Tibial nerve (tissue), 3 donors: ENCODE measurements around the gene PARD3B.

ENCODE experiments used
- POLR2A ChIP-seq, 2 donors: fragments of 450-650 bp; IDR thresholded peaks; one replicate each; pipeline ENCODE4 v1.6.1; 2017; ENCODE audit warnings: antibody characterized with exemption in 2 of 2, mild to moderate bottlenecking in 2 of 2, moderate library complexity in 2 of 2
- TF ChIP-seq, protein P1 (sequence below), 5 experiments: fragments of 200-600 bp in 3 of 5; fragments of 450-650 bp in 2 of 5; sonication (generic) in 3 of 5; IDR thresholded peaks; one replicate each; pipeline ENCODE4 v1.5.1; 2016 to 2019; ENCODE audit warnings: antibody characterized with exemption in 5 of 5, mild to moderate bottlenecking in 3 of 5, moderate library complexity in 2 of 5

- TF ChIP-seq, protein P1, sequence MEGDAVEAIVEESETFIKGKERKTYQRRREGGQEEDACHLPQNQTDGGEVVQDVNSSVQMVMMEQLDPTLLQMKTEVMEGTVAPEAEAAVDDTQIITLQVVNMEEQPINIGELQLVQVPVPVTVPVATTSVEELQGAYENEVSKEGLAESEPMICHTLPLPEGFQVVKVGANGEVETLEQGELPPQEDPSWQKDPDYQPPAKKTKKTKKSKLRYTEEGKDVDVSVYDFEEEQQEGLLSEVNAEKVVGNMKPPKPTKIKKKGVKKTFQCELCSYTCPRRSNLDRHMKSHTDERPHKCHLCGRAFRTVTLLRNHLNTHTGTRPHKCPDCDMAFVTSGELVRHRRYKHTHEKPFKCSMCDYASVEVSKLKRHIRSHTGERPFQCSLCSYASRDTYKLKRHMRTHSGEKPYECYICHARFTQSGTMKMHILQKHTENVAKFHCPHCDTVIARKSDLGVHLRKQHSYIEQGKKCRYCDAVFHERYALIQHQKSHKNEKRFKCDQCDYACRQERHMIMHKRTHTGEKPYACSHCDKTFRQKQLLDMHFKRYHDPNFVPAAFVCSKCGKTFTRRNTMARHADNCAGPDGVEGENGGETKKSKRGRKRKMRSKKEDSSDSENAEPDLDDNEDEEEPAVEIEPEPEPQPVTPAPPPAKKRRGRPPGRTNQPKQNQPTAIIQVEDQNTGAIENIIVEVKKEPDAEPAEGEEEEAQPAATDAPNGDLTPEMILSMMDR (IDR thresholded peaks at IDR 0.05) = no peak
- TF ChIP-seq POLR2A (IDR thresholded peaks at IDR 0.05) = no peak
Observed at GRCh38 chr2:204738721-204739120, 193.4 kb downstream of the PARD3B start.
